Measurements from ENCODE around the gene VANGL1. TPM values are rescaled to one million over a fixed set of nuclear protein-coding genes. Genes with fewer than 3 reads are reported as not detected.

VANGL1 gene
- total RNA-seq, 2 experiments from 2014 or later = 7.6 to 8.6 TPM

GRCh38 chr1:115727706-115728249 is 86.0 kb downstream of the VANGL1 start:
- DNase-seq = no peak
- no peak overlapping the region for H3K4me3 Mint-ChIP-seq
- H3K4me1 Mint-ChIP-seq = no peaks in the 10 kb centered on the region
- no peaks in the 10 kb centered on the region for H3K27me3 Mint-ChIP-seq
- no peak for ATAC-seq (ENCODE audit: low read depth)
- POLR2A ChIA-PET = no interaction called here
- H3K9me3 Mint-ChIP-seq = no peaks in the 10 kb centered on the region
- H3K27ac Mint-ChIP-seq = no peak overlapping the region
- no peaks in the 10 kb centered on the region for H3K36me3 Mint-ChIP-seq

- no peak overlapping the region for H3K27ac Mint-ChIP-seq
- H3K9me3 Mint-ChIP-seq = no peaks in the 10 kb centered on the region
- peaks cover 3% of the 10 kb centered on the region for H3K27me3 Mint-ChIP-seq
- DNase-seq = no peak
- H3K36me3 Mint-ChIP-seq = no peaks in the 10 kb centered on the region
- no peaks in the 10 kb centered on the region for H3K4me1 Mint-ChIP-seq
- no peak for ATAC-seq (ENCODE audit: low read depth)
- POLR2A ChIA-PET = no interaction called here
- H3K4me3 Mint-ChIP-seq = no peak overlapping the region
Measured at GRCh38 chr1:115728341-115728740, 86.6 kb downstream of the VANGL1 start.

DNA sequence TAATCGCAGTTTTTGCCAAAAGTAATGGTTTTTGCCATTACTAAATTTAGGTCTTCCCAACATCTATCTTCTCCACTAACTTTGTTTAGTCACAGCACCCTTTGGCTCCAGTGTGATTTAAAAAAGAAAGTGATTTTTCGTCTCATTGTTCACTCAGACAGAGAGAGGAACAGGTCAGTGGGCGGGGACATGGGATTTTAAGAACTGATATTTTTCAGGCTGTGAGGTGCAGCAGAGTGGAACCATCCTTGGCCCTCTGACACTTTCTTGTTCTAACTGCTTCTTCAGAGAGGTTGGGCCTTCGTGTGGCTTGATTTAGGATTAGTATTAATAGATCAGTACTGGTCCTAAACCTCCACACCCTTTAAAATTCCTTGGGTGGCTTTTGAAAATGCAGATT is 88.0 kb downstream of the VANGL1 start:
- no peak for DNase-seq
- H3K27me3 Mint-ChIP-seq = peaks cover 13% of the 10 kb centered on the region
- no peak overlapping the region for H3K4me3 Mint-ChIP-seq
- no peak overlapping the region for H3K27ac Mint-ChIP-seq
- H3K36me3 Mint-ChIP-seq = no peaks in the 10 kb centered on the region
- H3K9me3 Mint-ChIP-seq = no peaks in the 10 kb centered on the region
- POLR2A ChIA-PET = no interaction called here
- H3K4me1 Mint-ChIP-seq = no peaks in the 10 kb centered on the region
- no peak for ATAC-seq (ENCODE audit: low read depth)

GRCh38 chr1:115732316-115732715 is 90.5 kb downstream of the VANGL1 start:
- no peak for ATAC-seq (ENCODE audit: low read depth)
- Mint-ChIP-seq H3K4me1 (no peaks in the 10 kb centered on the region), H3K4me3 (no peak overlapping the region), H3K36me3 (no peaks in the 10 kb centered on the region), H3K9me3 (no peaks in the 10 kb centered on the region), H3K27ac (no peak overlapping the region), H3K27me3 (peaks cover 15% of the 10 kb centered on the region)
- no peak for DNase-seq
- POLR2A ChIA-PET = no interaction called here

DNA sequence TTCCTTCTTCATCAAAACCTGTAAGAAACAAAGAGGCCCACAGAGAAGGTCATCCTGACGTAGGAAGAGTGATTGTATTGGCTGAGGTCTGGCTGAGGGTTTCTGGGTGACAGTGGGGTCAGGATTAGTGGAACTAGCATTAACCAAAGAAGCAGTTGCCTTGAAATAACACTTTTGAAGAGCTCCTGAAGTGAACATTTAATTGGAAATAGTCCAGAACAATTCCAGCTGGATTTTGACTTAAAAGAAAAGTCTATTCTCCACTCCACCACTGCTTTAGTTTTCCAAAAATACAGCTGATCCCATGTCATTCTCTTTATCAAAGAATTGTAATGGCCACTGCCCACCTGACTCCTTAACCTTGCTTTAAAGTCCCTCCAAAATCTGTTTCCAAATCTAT is 99.0 kb downstream of the VANGL1 start:
- Mint-ChIP-seq H3K9me3 (no peaks in the 10 kb centered on the region), H3K4me1 (no peaks in the 10 kb centered on the region), H3K27ac (no peak overlapping the region), H3K36me3 (no peaks in the 10 kb centered on the region), H3K27me3 (peaks cover 9% of the 10 kb centered on the region), H3K4me3 (no peak overlapping the region)
- ATAC-seq (ENCODE audit: low read depth) (no peak), DNase-seq (no peak)
- POLR2A ChIA-PET = no interaction called here

GRCh38 chr1:115744646-115745275 is 103.0 kb downstream of the VANGL1 start:
- ATAC-seq (ENCODE audit: low read depth) (no peak), DNase-seq (no peak)
- Mint-ChIP-seq H3K27ac (no peak overlapping the region), H3K27me3 (peaks cover 12% of the 10 kb centered on the region), H3K4me3 (no peak overlapping the region), H3K4me1 (no peaks in the 10 kb centered on the region), H3K36me3 (no peaks in the 10 kb centered on the region), H3K9me3 (no peaks in the 10 kb centered on the region)
- POLR2A ChIA-PET = no interaction called here

GRCh38 chr1:115746021-115746690 is 104.4 kb downstream of the VANGL1 start:
- DNase-seq = no peak
- H3K4me1 Mint-ChIP-seq = no peaks in the 10 kb centered on the region
- no peak overlapping the region for H3K27ac Mint-ChIP-seq
- H3K27me3 Mint-ChIP-seq = peaks cover 8% of the 10 kb centered on the region
- POLR2A ChIA-PET = no interaction called here
- no peaks in the 10 kb centered on the region for H3K9me3 Mint-ChIP-seq
- H3K4me3 Mint-ChIP-seq = no peak overlapping the region
- no peaks in the 10 kb centered on the region for H3K36me3 Mint-ChIP-seq
- ATAC-seq (ENCODE audit: low read depth) = no peak

Other genes with a start within 250 kb of the VANGL1 start
- gene CASQ2, start 126.7 kb downstream of the VANGL1 start, total RNA-seq = not detected
- gene NHLH2, start 199.2 kb downstream of the VANGL1 start, total RNA-seq = not detected

Data from activated naive CD8-positive, alpha-beta T cell treated with anti-CD3 and anti-CD28 coated beads, Interleukin-2, amount 10 ng/mL, durations not matched to agents 7 days and 5 days (primary cell).